PFSK-1 (cell line): ENCODE data around the gene SPTLC2.

Experiments
- FOXP2 ChIP-seq: optimal IDR thresholded peaks from 2 replicates; pipeline ENCODE3; 2011; ENCODE audit warnings: borderline replicate concordance, control low read depth, inconsistent platforms; ENCODE audit not compliant: insufficient read depth; ENCODE audit errors: extremely low read length, extremely low read depth
- POLR2AphosphoS5 ChIP-seq: IDR thresholded peaks from 2 replicates; pipeline ENCODE4 v1.6.1; 2012; ENCODE audit warnings: low read depth, mild to moderate bottlenecking, control low read depth, low read length, moderate library complexity
- SIN3A ChIP-seq: IDR thresholded peaks from 2 replicates; pipeline ENCODE4 v1.6.1; 2012; ENCODE audit warnings: mild to moderate bottlenecking, low read length, moderate library complexity, borderline replicate concordance; ENCODE audit not compliant: insufficient read depth
- TAF1 ChIP-seq: IDR thresholded peaks from 2 replicates; pipeline ENCODE4 v1.6.1; 2012; ENCODE audit warnings: low read length, control low read depth, borderline replicate concordance; ENCODE audit not compliant: insufficient read depth
- TF ChIP-seq, protein P1 (sequence below), 2 experiments: IDR thresholded peaks; 2 replicates each; pipeline versions ENCODE4 v1.6.1 to v1.8.0; 2011 to 2012; ENCODE audit warnings: low read depth in 2 of 2, low read length in 2 of 2, control low read depth in 1 of 2, inconsistent platforms in 1 of 2, mild to moderate bottlenecking in 1 of 2, moderate library complexity in 1 of 2; ENCODE audit not compliant: insufficient read depth in 1 of 2

SPTLC2 gene

GRCh38 chr14:77630111-77630510, 13.7 kb upstream of the SPTLC2 start:
- TF ChIP-seq TAF1 (no peak), SIN3A (no peak), POLR2AphosphoS5 (no peak), FOXP2 (no peak)
- TF ChIP-seq, protein P1, sequence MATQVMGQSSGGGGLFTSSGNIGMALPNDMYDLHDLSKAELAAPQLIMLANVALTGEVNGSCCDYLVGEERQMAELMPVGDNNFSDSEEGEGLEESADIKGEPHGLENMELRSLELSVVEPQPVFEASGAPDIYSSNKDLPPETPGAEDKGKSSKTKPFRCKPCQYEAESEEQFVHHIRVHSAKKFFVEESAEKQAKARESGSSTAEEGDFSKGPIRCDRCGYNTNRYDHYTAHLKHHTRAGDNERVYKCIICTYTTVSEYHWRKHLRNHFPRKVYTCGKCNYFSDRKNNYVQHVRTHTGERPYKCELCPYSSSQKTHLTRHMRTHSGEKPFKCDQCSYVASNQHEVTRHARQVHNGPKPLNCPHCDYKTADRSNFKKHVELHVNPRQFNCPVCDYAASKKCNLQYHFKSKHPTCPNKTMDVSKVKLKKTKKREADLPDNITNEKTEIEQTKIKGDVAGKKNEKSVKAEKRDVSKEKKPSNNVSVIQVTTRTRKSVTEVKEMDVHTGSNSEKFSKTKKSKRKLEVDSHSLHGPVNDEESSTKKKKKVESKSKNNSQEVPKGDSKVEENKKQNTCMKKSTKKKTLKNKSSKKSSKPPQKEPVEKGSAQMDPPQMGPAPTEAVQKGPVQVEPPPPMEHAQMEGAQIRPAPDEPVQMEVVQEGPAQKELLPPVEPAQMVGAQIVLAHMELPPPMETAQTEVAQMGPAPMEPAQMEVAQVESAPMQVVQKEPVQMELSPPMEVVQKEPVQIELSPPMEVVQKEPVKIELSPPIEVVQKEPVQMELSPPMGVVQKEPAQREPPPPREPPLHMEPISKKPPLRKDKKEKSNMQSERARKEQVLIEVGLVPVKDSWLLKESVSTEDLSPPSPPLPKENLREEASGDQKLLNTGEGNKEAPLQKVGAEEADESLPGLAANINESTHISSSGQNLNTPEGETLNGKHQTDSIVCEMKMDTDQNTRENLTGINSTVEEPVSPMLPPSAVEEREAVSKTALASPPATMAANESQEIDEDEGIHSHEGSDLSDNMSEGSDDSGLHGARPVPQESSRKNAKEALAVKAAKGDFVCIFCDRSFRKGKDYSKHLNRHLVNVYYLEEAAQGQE (IDR thresholded peaks at IDR 0.05; ENCODE audit: insufficient read depth in 1 of 2, low read depth in 2 of 2, low read length in 2 of 2) = no peak

- TF ChIP-seq, protein P1 (IDR thresholded peaks at IDR 0.05; ENCODE audit: insufficient read depth in 1 of 2, low read depth in 2 of 2, low read length in 2 of 2) = no peak
- TF ChIP-seq TAF1 = no peak
- TF ChIP-seq POLR2AphosphoS5 = no peak
- TF ChIP-seq FOXP2 = no peak
- TF ChIP-seq SIN3A = no peak
These were observed 8.9 kb upstream of the SPTLC2 start for GRCh38 chr14:77625360-77625759.

- TF ChIP-seq, protein P1 (IDR thresholded peaks at IDR 0.05; ENCODE audit: insufficient read depth in 1 of 2, low read depth in 2 of 2, low read length in 2 of 2) = no peak
- TF ChIP-seq SIN3A = no peak
- TF ChIP-seq TAF1 = no peak
- TF ChIP-seq POLR2AphosphoS5 = no peak
These were observed 6.8 kb upstream of the SPTLC2 start for GRCh38 chr14:77623201-77623600.

- TF ChIP-seq SIN3A = no peak
- TF ChIP-seq, protein P1 (IDR thresholded peaks at IDR 0.05; ENCODE audit: insufficient read depth in 1 of 2, low read depth in 2 of 2, low read length in 2 of 2) = no peak
These were observed 6.0 kb upstream of the SPTLC2 start for GRCh38 chr14:77622366-77622961.

GRCh38 chr14:77620222-77620870, 3.9 kb upstream of the SPTLC2 start:
- TF ChIP-seq POLR2AphosphoS5 (no peak), SIN3A (no peak), FOXP2 (no peak), TAF1 (no peak)
- TF ChIP-seq, protein P1 (IDR thresholded peaks at IDR 0.05; ENCODE audit: insufficient read depth in 1 of 2, low read depth in 2 of 2, low read length in 2 of 2) = no peak
